ENCODE results near the gene CIBAR2.

Gene CIBAR2

GRCh38 chr16:85134789-85135142 lies 22.5 kb upstream of the CIBAR2 start:
- H3K36me3 ChIP-seq (ENCODE audit: control insufficient read depth, insufficient read depth, low read length), result no peaks in the 10 kb centered on the region
- TF ChIP-seq CTCF (IDR thresholded peaks at IDR 0.05; ENCODE audit: insufficient read depth, low read length, poor library complexity, severe bottlenecking), result no peak
- no peak for DNase-seq (ENCODE audit: extremely low read depth, insufficient read length)
- H3K4me3 ChIP-seq (replicated peaks; ENCODE audit: low read depth, low read length), result no peak overlapping the region
- H3K27me3 ChIP-seq (replicated peaks; ENCODE audit: control insufficient read depth, insufficient read depth, low read length), result no peaks in the 10 kb centered on the region; the same call in 1 of the 2 replicates

- no peak overlapping the region for H3K4me3 ChIP-seq (replicated peaks; ENCODE audit: low read depth, low read length)
- no peaks in the 10 kb centered on the region; the same call in 1 of the 2 replicates for H3K27me3 ChIP-seq (replicated peaks; ENCODE audit: control insufficient read depth, insufficient read depth, low read length)
- no peak for TF ChIP-seq CTCF (IDR thresholded peaks at IDR 0.05; ENCODE audit: insufficient read depth, low read length, poor library complexity, severe bottlenecking)
- DNase-seq (ENCODE audit: extremely low read depth, insufficient read length), result no peak
- H3K36me3 ChIP-seq (ENCODE audit: control insufficient read depth, insufficient read depth, low read length), result no peaks in the 10 kb centered on the region
Measured at GRCh38 chr16:85134076-85134788, 22.0 kb upstream of the CIBAR2 start.

GRCh38 chr16:85133290-85133599 lies 21.0 kb upstream of the CIBAR2 start:
- DNase-seq (ENCODE audit: extremely low read depth, insufficient read length), result no peak
- no peak for TF ChIP-seq CTCF (IDR thresholded peaks at IDR 0.05; ENCODE audit: insufficient read depth, low read length, poor library complexity, severe bottlenecking)
- H3K4me3 ChIP-seq (replicated peaks; ENCODE audit: low read depth, low read length), result no peak overlapping the region
- H3K36me3 ChIP-seq (ENCODE audit: control insufficient read depth, insufficient read depth, low read length), result no peaks in the 10 kb centered on the region
- H3K27me3 ChIP-seq (replicated peaks; ENCODE audit: control insufficient read depth, insufficient read depth, low read length), result no peaks in the 10 kb centered on the region

GRCh38 chr16:85132456-85133289 lies 20.4 kb upstream of the CIBAR2 start:
- Histone ChIP-seq H3K27me3 (replicated peaks; ENCODE audit: control insufficient read depth, insufficient read depth, low read length) (no peaks in the 10 kb centered on the region), H3K4me3 (replicated peaks; ENCODE audit: low read depth, low read length) (no peak overlapping the region), H3K36me3 (ENCODE audit: control insufficient read depth, insufficient read depth, low read length) (no peaks in the 10 kb centered on the region)
- TF ChIP-seq CTCF (IDR thresholded peaks at IDR 0.05; ENCODE audit: insufficient read depth, low read length, poor library complexity, severe bottlenecking), result no peak
- no peak for DNase-seq (ENCODE audit: extremely low read depth, insufficient read length)

- DNase-seq (ENCODE audit: extremely low read depth, insufficient read length), result no peak
- Histone ChIP-seq H3K27me3 (replicated peaks; ENCODE audit: control insufficient read depth, insufficient read depth, low read length) (no peaks in the 10 kb centered on the region), H3K36me3 (ENCODE audit: control insufficient read depth, insufficient read depth, low read length) (no peaks in the 10 kb centered on the region), H3K4me3 (replicated peaks; ENCODE audit: low read depth, low read length) (no peak overlapping the region)
- no peak for TF ChIP-seq CTCF (IDR thresholded peaks at IDR 0.05; ENCODE audit: insufficient read depth, low read length, poor library complexity, severe bottlenecking)
Measured at GRCh38 chr16:85130705-85131028, 18.4 kb upstream of the CIBAR2 start.

Measured in GM06990 (cell line).